Measurements from ENCODE around the gene CAPZA1. TPM values are rescaled to one million over a fixed set of nuclear protein-coding genes. Genes with fewer than 3 reads are reported as not detected.

Gene CAPZA1
- total and polyA plus RNA-seq, 4 donors = 28.6 to 74.8 (median 48.9) TPM

DNA sequence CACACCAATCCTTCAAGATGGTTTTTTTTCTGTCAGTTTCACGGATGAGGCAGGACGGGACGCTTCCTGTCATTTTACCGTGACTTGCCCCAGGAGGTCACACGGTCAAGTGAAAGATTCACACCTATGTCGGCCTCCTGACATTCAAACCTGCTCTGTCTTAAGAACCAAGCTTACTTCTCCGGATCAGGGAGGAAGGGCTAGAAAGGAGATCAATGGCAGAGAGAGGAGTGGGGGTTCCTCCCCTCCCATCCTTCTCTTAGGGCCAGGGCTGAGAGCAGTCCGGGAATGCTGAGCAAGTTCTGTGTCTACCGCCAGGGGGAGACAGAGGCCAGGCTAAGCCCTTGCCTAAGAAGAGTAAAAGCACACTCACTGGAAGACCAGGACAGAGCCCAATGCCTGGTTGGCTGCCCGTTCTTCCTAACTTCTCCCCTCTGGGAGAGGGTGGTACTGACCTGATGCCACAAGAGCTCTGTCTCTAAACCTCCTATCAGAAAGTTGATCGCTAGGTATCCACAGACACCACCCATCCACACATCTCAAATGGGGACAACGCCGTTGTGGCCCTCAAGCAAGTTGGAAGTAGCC is 96.6 kb downstream of the CAPZA1 start:
- H3K36me3 ChIP-seq (ENCODE audit: control insufficient read depth in 4 of 4, insufficient read depth in 3 of 4, low read depth in 1 of 4, low read length in 3 of 4) = no peaks in the 10 kb centered on the region
- 16% methylated on average over 13 of the region's 13 CpGs for WGBS
- peak overlapping the region in 1 of 3 donors; percentile 57 for H3K4me3 ChIP-seq (ENCODE audit: low read depth in 1 of 3, low read length in 3 of 3)
- H3K9ac ChIP-seq (ENCODE audit: low read depth in 1 of 2, low read length in 2 of 2) = no peak overlapping the region
- H3K27ac ChIP-seq (ENCODE audit: low read depth in 1 of 2, low read length in 2 of 2) = peak overlapping the region in 1 of 2 donors; percentile 49
- peaks cover 0 to 3% (median 0%) of the 10 kb centered on the region in 4 donors for H3K27me3 ChIP-seq (ENCODE audit: control insufficient read depth in 4 of 4, insufficient read depth in 4 of 4, low read length in 3 of 4)
- DNase-seq (ENCODE audit: low spot score) = peak; percentile 89
- TF ChIP-seq, protein P1, sequence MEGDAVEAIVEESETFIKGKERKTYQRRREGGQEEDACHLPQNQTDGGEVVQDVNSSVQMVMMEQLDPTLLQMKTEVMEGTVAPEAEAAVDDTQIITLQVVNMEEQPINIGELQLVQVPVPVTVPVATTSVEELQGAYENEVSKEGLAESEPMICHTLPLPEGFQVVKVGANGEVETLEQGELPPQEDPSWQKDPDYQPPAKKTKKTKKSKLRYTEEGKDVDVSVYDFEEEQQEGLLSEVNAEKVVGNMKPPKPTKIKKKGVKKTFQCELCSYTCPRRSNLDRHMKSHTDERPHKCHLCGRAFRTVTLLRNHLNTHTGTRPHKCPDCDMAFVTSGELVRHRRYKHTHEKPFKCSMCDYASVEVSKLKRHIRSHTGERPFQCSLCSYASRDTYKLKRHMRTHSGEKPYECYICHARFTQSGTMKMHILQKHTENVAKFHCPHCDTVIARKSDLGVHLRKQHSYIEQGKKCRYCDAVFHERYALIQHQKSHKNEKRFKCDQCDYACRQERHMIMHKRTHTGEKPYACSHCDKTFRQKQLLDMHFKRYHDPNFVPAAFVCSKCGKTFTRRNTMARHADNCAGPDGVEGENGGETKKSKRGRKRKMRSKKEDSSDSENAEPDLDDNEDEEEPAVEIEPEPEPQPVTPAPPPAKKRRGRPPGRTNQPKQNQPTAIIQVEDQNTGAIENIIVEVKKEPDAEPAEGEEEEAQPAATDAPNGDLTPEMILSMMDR (IDR thresholded peaks at IDR 0.05; ENCODE audit: low read depth, low read length, missing input control) = peak; percentile 92
- TF ChIP-seq JUND (IDR thresholded peaks at IDR 0.05) (no peak), RAD21 (IDR thresholded peaks at IDR 0.05) (peak; percentile 99), YY1 (IDR thresholded peaks at IDR 0.05) (no peak)
- no peaks in the 10 kb centered on the region for H3K9me3 ChIP-seq (ENCODE audit: control insufficient read depth in 4 of 4, low read length in 3 of 4)
- H3K4me1 ChIP-seq (ENCODE audit: control insufficient read depth in 4 of 4, insufficient read depth in 4 of 4, low read length in 3 of 4) = peaks cover 11 to 36% (median 26%) of the 10 kb centered on the region in 4 donors

DNA sequence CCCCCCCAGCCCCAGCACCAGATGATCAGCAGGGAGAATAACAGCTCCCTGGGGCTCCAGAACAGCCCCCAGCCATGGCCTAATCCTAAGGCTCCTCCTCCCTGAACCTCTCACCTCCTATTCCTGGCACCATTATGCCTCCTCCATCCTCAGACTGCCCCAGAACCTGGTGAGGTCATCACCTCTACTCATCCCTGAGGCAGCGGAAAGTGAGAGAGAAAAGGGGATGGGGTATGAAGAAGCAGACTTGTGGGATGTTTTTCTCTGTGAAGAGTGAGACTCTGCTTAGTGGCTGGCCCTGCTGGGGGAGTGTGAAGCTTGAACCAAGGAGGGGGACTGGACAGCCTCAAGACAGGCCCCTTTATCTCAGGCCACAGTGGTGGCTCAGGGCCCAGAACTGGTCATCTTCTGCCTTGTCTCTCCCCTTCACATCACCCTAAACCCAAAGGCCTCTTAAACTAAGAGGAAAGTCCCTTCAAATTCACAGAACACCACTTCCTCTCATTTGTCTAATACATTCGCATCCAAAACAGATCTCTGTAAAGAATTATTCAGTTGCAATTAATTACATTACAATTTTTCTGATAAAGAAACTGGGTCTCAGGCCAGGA is 97.7 kb downstream of the CAPZA1 start:
- H3K36me3 ChIP-seq (ENCODE audit: control insufficient read depth in 4 of 4, insufficient read depth in 3 of 4, low read depth in 1 of 4, low read length in 3 of 4) = no peaks in the 10 kb centered on the region
- no peak overlapping the region for H3K4me3 ChIP-seq (ENCODE audit: low read depth in 1 of 3, low read length in 3 of 3)
- H3K4me1 ChIP-seq (ENCODE audit: control insufficient read depth in 4 of 4, insufficient read depth in 4 of 4, low read length in 3 of 4) = peaks cover 11 to 36% (median 26%) of the 10 kb centered on the region in 4 donors
- H3K27me3 ChIP-seq (ENCODE audit: control insufficient read depth in 4 of 4, insufficient read depth in 4 of 4, low read length in 3 of 4) = peaks cover 0 to 3% (median 0%) of the 10 kb centered on the region in 4 donors
- H3K9ac ChIP-seq (ENCODE audit: low read depth in 1 of 2, low read length in 2 of 2) = no peak overlapping the region
- H3K9me3 ChIP-seq (ENCODE audit: control insufficient read depth in 4 of 4, low read length in 3 of 4) = no peaks in the 10 kb centered on the region
- no peak overlapping the region for H3K27ac ChIP-seq (ENCODE audit: low read depth in 1 of 2, low read length in 2 of 2)
- TF ChIP-seq, protein P2, sequence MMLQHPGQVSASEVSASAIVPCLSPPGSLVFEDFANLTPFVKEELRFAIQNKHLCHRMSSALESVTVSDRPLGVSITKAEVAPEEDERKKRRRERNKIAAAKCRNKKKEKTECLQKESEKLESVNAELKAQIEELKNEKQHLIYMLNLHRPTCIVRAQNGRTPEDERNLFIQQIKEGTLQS (IDR thresholded peaks at IDR 0.05) = no peak
- no peak for TF ChIP-seq EGR1 (IDR thresholded peaks at IDR 0.05; ENCODE audit: low read depth in 2 of 2)
- TF ChIP-seq HNF4A (conservative IDR thresholded peaks at IDR 0.05) = no peak
- TF ChIP-seq FOXA2 (IDR thresholded peaks at IDR 0.05) = no peak
- WGBS = 83% methylated on average over 2 of the region's 2 CpGs
- DNase-seq (ENCODE audit: low spot score) = no peak

DNA sequence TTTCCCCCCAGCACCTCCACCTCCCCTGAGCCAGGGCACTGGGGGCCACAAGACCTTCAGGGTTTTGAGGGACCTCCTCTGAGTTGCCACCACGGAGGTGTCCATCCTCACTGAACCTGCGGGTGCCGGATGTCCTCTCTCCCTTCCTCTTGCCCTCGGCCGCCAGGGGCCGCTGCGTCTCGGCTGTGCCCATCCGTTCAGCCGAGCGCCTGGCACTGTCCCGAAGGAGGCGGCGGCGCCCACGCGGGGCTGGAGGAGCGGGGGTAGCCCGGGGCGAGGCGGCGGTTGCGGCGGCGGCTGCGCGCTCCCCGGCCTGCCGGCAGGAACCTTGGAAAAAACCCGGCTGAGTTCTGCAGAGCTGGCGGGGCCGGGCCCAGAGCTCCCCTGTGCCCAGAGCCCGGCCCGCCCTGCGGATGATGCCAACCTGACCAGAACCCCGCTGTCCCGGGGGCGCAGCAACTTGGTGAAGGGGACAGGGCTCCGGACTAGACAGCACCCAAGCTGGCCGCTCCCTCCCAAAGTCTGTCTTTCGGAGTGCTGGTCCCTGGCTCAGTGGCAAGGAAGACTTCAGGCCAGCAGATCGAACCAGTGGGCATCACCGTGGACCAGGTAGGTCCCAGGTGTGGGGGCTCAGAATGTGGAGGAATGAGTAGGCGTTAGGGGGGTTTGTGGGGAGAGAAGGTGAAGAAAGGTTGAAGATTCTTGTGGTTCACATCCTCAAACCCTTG is 99.2 kb downstream of the CAPZA1 start:
- H3K27me3 ChIP-seq (ENCODE audit: control insufficient read depth in 4 of 4, insufficient read depth in 4 of 4, low read length in 3 of 4) = peaks cover 0 to 3% (median 0%) of the 10 kb centered on the region in 4 donors
- H3K9me3 ChIP-seq (ENCODE audit: control insufficient read depth in 4 of 4, low read length in 3 of 4) = no peaks in the 10 kb centered on the region
- no peaks in the 10 kb centered on the region for H3K36me3 ChIP-seq (ENCODE audit: control insufficient read depth in 4 of 4, insufficient read depth in 3 of 4, low read depth in 1 of 4, low read length in 3 of 4)
- TF ChIP-seq, protein P3, sequence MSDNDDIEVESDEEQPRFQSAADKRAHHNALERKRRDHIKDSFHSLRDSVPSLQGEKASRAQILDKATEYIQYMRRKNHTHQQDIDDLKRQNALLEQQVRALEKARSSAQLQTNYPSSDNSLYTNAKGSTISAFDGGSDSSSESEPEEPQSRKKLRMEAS (IDR thresholded peaks at IDR 0.05) = no peak
- peak; percentile 60 to 77 for TF ChIP-seq RAD21 (IDR thresholded peaks at IDR 0.05)
- no peak for TF ChIP-seq HNF4A (conservative IDR thresholded peaks at IDR 0.05)
- TF ChIP-seq, protein P1 (IDR thresholded peaks at IDR 0.05; ENCODE audit: low read depth, low read length, missing input control) = peak; percentile 66
- no peak for TF ChIP-seq GABPA (IDR thresholded peaks at IDR 0.05 in 1 of 2, conservative IDR thresholded peaks at IDR 0.05 in 1 of 2)
- peaks cover 11 to 30% (median 17%) of the 10 kb centered on the region in 4 donors for H3K4me1 ChIP-seq (ENCODE audit: control insufficient read depth in 4 of 4, insufficient read depth in 4 of 4, low read length in 3 of 4)
- 18% methylated on average over 44 of the region's 44 CpGs for WGBS
- no peak overlapping the region for H3K9ac ChIP-seq (ENCODE audit: low read depth in 1 of 2, low read length in 2 of 2)
- no peak overlapping the region for H3K27ac ChIP-seq (ENCODE audit: low read depth in 1 of 2, low read length in 2 of 2)
- peak; percentile 75 for DNase-seq (ENCODE audit: low spot score)
- peak overlapping the region in 1 of 3 donors; percentile 22 for H3K4me3 ChIP-seq (ENCODE audit: low read depth in 1 of 3, low read length in 3 of 3)
